Measurements from ENCODE around the gene PCK2. TPM values are rescaled to one million over a fixed set of nuclear protein-coding genes. Genes with fewer than 3 reads are reported as not detected.
"Not testable (repeated sequence)": the region's sequence is repeated elsewhere in the genome, so short reads cannot be mapped to it uniquely, and the experiment has no call there.

Gene PCK2
- 23.2 and 28.6 TPM in 2 replicates for total RNA-seq (2014; rRNA removed; shearing (Covaris generic))
- polyA plus RNA-seq (2015; cell fraction: cytosol; rRNA removed), result 121 and 136 TPM in 2 replicates
- 81.9 and 118 TPM in 2 replicates for polyA plus RNA-seq (2015; cell fraction: nucleus; rRNA removed)

GRCh38 chr14:24093901-24094840 lies at the start of gene PCK2:
Gene PCK2 (plus strand): TSS chr14:24094311. CDS start chr14:24094406, 95 bp downstream.
- peak; percentile 88 for DNase-seq (ENCODE audit: low read depth, low spot score)
- in situ Hi-C loops (cut with HindIII; ENCODE audit: low pct_unique_long_range_greater_than_20kb, low sequenced_read_pairs), result no loop called here

- in situ Hi-C loops (cut with HindIII; ENCODE audit: low pct_unique_long_range_greater_than_20kb, low sequenced_read_pairs); DNase-seq (ENCODE audit: low read depth, low spot score): not testable (repeated sequence)
Observed at GRCh38 chr14:24049002-24049401, 45.1 kb upstream of the PCK2 start.

- in situ Hi-C loops (cut with HindIII; ENCODE audit: low pct_unique_long_range_greater_than_20kb, low sequenced_read_pairs); DNase-seq (ENCODE audit: low read depth, low spot score): not testable (repeated sequence)
Observed at GRCh38 chr14:24050753-24051152, 43.4 kb upstream of the PCK2 start.

- DNase-seq (ENCODE audit: low read depth, low spot score), result no peak
- in situ Hi-C loops (cut with HindIII; ENCODE audit: low pct_unique_long_range_greater_than_20kb, low sequenced_read_pairs), result no loop called here
Observed at GRCh38 chr14:24051176-24051788, 42.8 kb upstream of the PCK2 start.

GRCh38 chr14:24051789-24052655 lies 42.1 kb upstream of the PCK2 start, which contains the start of gene CARMIL3:
Gene CARMIL3 (plus strand): TSS chr14:24052009. CDS start chr14:24052154, 145 bp downstream.
- DNase-seq (ENCODE audit: low read depth, low spot score), result peak; percentile 57
- in situ Hi-C loops (cut with HindIII; ENCODE audit: low pct_unique_long_range_greater_than_20kb, low sequenced_read_pairs), result no loop called here

- in situ Hi-C loops (cut with HindIII; ENCODE audit: low pct_unique_long_range_greater_than_20kb, low sequenced_read_pairs), result no loop called here
- no peak for DNase-seq (ENCODE audit: low read depth, low spot score)
Observed at GRCh38 chr14:24052656-24053547, 41.2 kb upstream of the PCK2 start.

GRCh38 chr14:24053548-24054323 lies 40.4 kb upstream of the PCK2 start:
- in situ Hi-C loops (cut with HindIII; ENCODE audit: low pct_unique_long_range_greater_than_20kb, low sequenced_read_pairs), result no loop called here
- no peak for DNase-seq (ENCODE audit: low read depth, low spot score)

GRCh38 chr14:24054324-24054641 lies 39.8 kb upstream of the PCK2 start:
- no peak for DNase-seq (ENCODE audit: low read depth, low spot score)
- in situ Hi-C loops (cut with HindIII; ENCODE audit: low pct_unique_long_range_greater_than_20kb, low sequenced_read_pairs), result no loop called here

- in situ Hi-C loops (cut with HindIII; ENCODE audit: low pct_unique_long_range_greater_than_20kb, low sequenced_read_pairs), result no loop called here
- DNase-seq (ENCODE audit: low read depth, low spot score), result no peak
Observed at GRCh38 chr14:24054646-24055045, 39.5 kb upstream of the PCK2 start.

GRCh38 chr14:24055971-24056799 lies 37.9 kb upstream of the PCK2 start:
- in situ Hi-C loops (cut with HindIII; ENCODE audit: low pct_unique_long_range_greater_than_20kb, low sequenced_read_pairs), result no loop called here
- DNase-seq (ENCODE audit: low read depth, low spot score), result no peak

GRCh38 chr14:24056800-24057184 lies 37.3 kb upstream of the PCK2 start:
- DNase-seq (ENCODE audit: low read depth, low spot score), result no peak
- in situ Hi-C loops (cut with HindIII; ENCODE audit: low pct_unique_long_range_greater_than_20kb, low sequenced_read_pairs), result no loop called here

- in situ Hi-C loops (cut with HindIII; ENCODE audit: low pct_unique_long_range_greater_than_20kb, low sequenced_read_pairs), result no loop called here
- DNase-seq (ENCODE audit: low read depth, low spot score), result no peak
Observed at GRCh38 chr14:24057271-24057670, 36.8 kb upstream of the PCK2 start.

- no peak for DNase-seq (ENCODE audit: low read depth, low spot score)
- in situ Hi-C loops (cut with HindIII; ENCODE audit: low pct_unique_long_range_greater_than_20kb, low sequenced_read_pairs), result no loop called here
Observed at GRCh38 chr14:24057867-24058259, 36.2 kb upstream of the PCK2 start.

GRCh38 chr14:24058260-24058950 lies 35.7 kb upstream of the PCK2 start:
- peak; percentile 79 for DNase-seq (ENCODE audit: low read depth, low spot score)
- in situ Hi-C loops (cut with HindIII; ENCODE audit: low pct_unique_long_range_greater_than_20kb, low sequenced_read_pairs), result no loop called here

GRCh38 chr14:24058951-24059475 lies 35.1 kb upstream of the PCK2 start:
- no peak for DNase-seq (ENCODE audit: low read depth, low spot score)
- in situ Hi-C loops (cut with HindIII; ENCODE audit: low pct_unique_long_range_greater_than_20kb, low sequenced_read_pairs), result no loop called here
